Activated CD4-positive, alpha-beta memory T cell treated with anti-CD3 and anti-CD28 coated beads for 36 hours (primary cell): ENCODE data around the gene THAP8. TPM values are rescaled to one million over a fixed set of nuclear protein-coding genes. Genes with fewer than 3 reads are reported as not detected.

Experiments used
- CTCF ChIA-PET: fragments of 350-600 bp; sonication (Branson Sonifier 250); formaldehyde crosslinking; loops from one replicate; lab custom pipeline; 2021; ENCODE audit warnings: antibody characterized with exemption, inconsistent platforms; lab: Charles Lee
- POLR2A ChIA-PET: fragments of 350-600 bp; sonication (Branson Sonifier 250); formaldehyde crosslinking; loops from one replicate; lab custom pipeline; 2021; ENCODE audit warnings: antibody characterized with exemption; lab: Charles Lee
- DNase-seq: peaks from one replicate; pipeline ENCODE4 v3.0.0-alpha.2; 2020
- H3K27ac Mint-ChIP-seq: one replicate; pipeline ENCODE4 v1.8.0; 2021; ENCODE audit warnings: mixed read lengths
- H3K27me3 Mint-ChIP-seq: one replicate; pipeline ENCODE4 v1.8.0; 2021; ENCODE audit warnings: mixed read lengths
- H3K36me3 Mint-ChIP-seq: one replicate; pipeline ENCODE4 v1.8.0; 2021; ENCODE audit warnings: mixed read lengths
- H3K4me1 Mint-ChIP-seq: one replicate; pipeline ENCODE4 v1.8.0; 2021; ENCODE audit warnings: low read depth, mixed read lengths
- H3K4me3 Mint-ChIP-seq: one replicate; pipeline ENCODE4 v1.8.0; 2021; ENCODE audit warnings: mild to moderate bottlenecking, mixed read lengths
- H3K9me3 Mint-ChIP-seq: one replicate; pipeline ENCODE4 v1.8.0; 2021; ENCODE audit warnings: mixed read lengths
- intact Hi-C: fragments of 100-400 bp; cut with micrococcal nuclease; formaldehyde crosslinking; loops from one replicate; pipeline ENCODE4 v1.15.1; 2023
- total RNA-seq, 2 experiments: library from RNA; stranded (reverse); gene quantifications; one replicate each; pipeline ENCODE4 v1.2.3, GENCODE V29; 2021

The THAP8 gene
- total RNA-seq, 2 experiments from 2014 or later = 2.1 to 2.2 TPM

DNA sequence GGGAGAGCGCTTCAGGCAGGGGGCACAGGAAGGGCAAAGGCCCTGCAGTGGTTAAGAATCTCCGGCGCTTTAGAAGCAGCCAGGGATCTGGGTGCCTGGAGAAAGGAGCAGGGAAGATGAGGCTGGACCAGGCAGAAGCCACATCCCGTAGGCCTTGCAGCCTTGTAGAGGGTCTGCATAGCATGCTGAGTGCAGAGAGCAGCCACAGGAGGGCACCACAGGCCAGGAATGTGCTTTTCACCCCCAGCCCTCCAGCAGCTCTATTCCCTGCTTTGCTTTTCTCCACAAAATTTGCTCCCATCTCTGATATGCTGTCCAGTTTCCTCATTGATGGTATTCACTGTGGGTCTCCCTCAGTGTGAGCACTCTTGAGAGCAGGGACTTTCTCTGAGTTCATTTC, 6.3 kb upstream of the THAP8 start:
- DNase-seq = peak; percentile 35

DNA sequence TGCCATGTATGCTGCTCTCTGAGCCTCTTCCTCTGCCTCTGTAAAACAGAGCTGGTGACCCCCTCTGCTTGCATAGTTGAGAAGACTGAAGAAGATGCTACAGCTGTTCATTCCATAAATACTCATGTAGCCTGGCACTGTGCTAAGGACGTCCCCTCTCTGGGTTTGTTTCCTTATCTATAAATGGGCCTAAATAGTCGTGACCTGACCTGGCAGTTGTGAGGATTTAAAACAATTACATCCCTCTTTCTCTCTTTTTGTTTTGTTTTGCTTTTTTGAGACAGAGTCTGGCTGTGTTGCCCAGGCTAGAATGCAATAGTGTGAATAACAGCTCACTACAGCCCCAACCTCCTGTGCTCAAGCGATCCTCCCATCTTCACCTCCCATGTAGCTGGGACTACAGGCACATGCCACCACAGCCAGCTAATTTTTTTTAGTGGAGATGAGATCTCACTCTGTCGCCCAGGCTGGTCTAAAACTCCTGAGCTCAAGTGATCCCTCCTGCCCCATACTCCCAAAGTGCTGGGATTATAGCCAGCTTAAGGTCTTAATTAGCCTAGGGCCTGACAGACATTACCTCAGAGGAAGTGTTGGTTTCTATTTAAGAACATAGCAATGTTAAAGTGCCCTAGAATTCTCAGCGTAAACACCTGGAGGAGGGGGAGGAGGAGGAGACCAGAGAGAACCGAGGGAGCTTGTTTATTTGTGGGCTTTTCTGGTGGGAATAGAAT, 5.3 kb upstream of the THAP8 start:
- POLR2A ChIA-PET = no interaction called here
- Mint-ChIP-seq H3K36me3 (peaks cover 17% of the 10 kb centered on the region), H3K4me3 (no peak overlapping the region), H3K9me3 (no peaks in the 10 kb centered on the region), H3K27me3 (no peaks in the 10 kb centered on the region), H3K27ac (no peak overlapping the region), H3K4me1 (peaks cover 12% of the 10 kb centered on the region)
- CTCF ChIA-PET = interaction anchor here (1.4 to 1.5 kb wide), 2 partner anchors 55 to 69 kb away, joined by 3 read pairs; no protein-coding TSS in a partner anchor
- no peak for DNase-seq
- intact Hi-C loops = loop anchor here (5.0 kb wide), 1 partner anchor 113 kb away; no protein-coding TSS in a partner anchor

More for the DNA sequence above, 6.3 kb upstream of the THAP8 start:
- Mint-ChIP-seq H3K36me3 (peaks cover 25% of the 10 kb centered on the region), H3K4me3 (no peak overlapping the region), H3K9me3 (no peaks in the 10 kb centered on the region), H3K4me1 (peaks cover 9% of the 10 kb centered on the region), H3K27me3 (no peaks in the 10 kb centered on the region), H3K27ac (no peak overlapping the region)
- POLR2A ChIA-PET = no interaction called here
- CTCF ChIA-PET = interaction anchor here (0.8 to 1.3 kb wide), 4 partner anchors 10 to 110 kb away, joined by 3 to 4 read pairs (median 3); partner anchors contain the start of genes POLR2I and TBCB
- intact Hi-C loops = no loop called here

DNA sequence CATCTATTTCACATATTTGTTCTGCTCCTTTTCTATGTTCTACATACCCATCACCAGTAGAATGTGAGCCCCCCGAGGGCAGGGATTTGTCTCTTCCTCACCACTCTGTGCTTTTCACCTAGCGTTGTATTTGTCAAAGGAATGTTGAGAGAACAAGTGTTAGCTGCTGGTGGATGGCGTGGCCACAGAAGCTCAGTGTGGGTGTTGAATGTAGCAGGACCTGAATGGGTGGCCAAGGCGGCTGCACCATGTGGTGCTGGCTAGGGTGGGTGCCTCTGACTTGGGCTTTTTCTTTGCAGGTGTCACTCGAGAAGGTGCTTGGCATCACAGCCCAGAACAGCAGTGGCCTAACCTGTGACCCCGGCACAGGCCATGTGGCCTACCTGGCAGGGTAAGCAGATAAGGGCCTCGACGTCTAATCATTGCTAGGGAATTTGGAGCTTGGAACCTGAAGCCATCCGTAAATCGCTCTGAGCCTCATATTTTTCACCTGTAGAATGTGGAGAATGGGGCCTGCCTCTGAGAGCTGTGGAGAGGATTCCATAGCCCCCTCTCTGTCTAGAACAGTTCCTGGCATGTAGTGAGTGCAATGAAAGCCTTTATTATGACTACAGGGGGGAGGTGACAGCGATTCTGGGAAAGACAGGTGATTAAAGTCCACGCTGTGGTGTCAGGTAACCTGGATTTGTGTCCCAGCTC, 4.5 kb upstream of the THAP8 start:
- no peak for DNase-seq
- CTCF ChIA-PET = interaction anchor here (1.4 to 1.5 kb wide), 2 partner anchors 55 to 69 kb away, joined by 3 read pairs; no protein-coding TSS in a partner anchor
- Mint-ChIP-seq H3K36me3 (peaks cover 17% of the 10 kb centered on the region), H3K27me3 (no peaks in the 10 kb centered on the region), H3K9me3 (no peaks in the 10 kb centered on the region), H3K4me3 (no peak overlapping the region), H3K27ac (no peak overlapping the region), H3K4me1 (peaks cover 14% of the 10 kb centered on the region)
- intact Hi-C loops = loop anchor here (5.0 kb wide), 1 partner anchor 114 kb away; no protein-coding TSS in a partner anchor
- POLR2A ChIA-PET = no interaction called here

DNA sequence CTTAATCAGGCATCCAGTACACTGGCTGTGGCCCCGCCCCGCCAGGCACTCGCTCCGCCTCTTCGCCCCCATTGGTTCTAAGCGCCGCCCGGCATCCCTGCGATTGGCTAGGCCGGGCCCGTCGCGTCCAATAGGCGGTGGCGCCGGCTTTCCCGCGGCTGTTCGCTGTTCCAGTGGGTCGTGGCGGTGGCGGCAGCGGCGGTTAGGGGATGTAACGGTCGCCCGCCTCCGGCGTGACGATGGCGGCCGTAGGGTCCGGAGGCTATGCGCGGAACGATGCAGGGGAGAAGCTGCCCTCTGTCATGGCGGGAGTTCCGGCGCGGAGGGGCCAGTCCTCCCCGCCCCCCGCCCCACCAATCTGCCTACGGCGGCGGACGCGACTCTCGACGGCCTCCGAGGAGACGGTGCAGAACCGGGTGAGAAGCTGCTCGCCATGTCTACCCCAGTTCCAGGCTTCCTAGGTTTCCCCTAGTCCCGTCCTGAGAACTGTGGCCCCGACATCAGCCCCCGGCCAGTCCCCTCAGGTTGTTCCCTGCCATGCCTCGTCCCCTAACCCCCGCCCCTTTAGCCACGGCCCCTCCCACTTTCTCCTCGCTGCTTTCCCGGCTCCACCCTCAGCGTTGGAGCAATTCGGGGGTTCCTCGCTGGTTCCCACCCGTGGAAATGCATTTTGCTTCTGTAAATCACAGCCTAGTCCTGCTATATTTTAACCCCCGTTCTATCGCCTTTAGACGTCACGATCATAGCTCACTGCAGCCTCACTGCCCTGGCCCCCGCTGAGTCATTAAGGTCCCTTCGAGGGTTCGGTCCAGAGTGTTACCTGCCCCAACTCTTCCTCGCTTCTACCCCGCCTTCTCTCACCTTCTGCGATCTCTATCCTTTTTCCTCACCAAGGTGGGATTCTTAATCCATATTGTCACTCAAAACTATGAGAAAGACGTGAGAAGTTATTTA, 925 bp upstream of the THAP8 start, which contains the start of gene WDR62:
Gene WDR62, plus strand, starts transcription at position 165 of the 954 bp plus-strand sequence. Its CDS starts 75 bp downstream, at position 240.
- H3K36me3 Mint-ChIP-seq = peaks cover 8% of the 10 kb centered on the region
- intact Hi-C loops = loop anchor here (1.0 to 5.0 kb wide), 7 partner anchors 38 to 407 kb away; partner anchors contain the start of genes ALKBH6, COX6B1, SDHAF1 and TBCB
- H3K27ac Mint-ChIP-seq = peak within 1 kb of the TSS; percentile 98
- H3K4me3 Mint-ChIP-seq = peak within 1 kb of the TSS; percentile 98
- H3K27me3 Mint-ChIP-seq = no peaks in the 10 kb centered on the region
- ChIA-PET POLR2A (interaction anchor here (1.0 to 1.8 kb wide), 5 partner anchors 11 to 160 kb away, joined by 3 to 6 read pairs (median 4); partner anchors contain the start of genes ALKBH6, SDHAF1, SYNE4 and ZNF146), CTCF (interaction anchor here (0.8 to 1.2 kb wide), 4 partner anchors 73 to 108 kb away, joined by 3 to 4 read pairs (median 3); no protein-coding TSS in a partner anchor)
- no peaks in the 10 kb centered on the region for H3K9me3 Mint-ChIP-seq
- peak; percentile 96 for DNase-seq
- peaks cover 18% of the 10 kb centered on the region for H3K4me1 Mint-ChIP-seq

DNA sequence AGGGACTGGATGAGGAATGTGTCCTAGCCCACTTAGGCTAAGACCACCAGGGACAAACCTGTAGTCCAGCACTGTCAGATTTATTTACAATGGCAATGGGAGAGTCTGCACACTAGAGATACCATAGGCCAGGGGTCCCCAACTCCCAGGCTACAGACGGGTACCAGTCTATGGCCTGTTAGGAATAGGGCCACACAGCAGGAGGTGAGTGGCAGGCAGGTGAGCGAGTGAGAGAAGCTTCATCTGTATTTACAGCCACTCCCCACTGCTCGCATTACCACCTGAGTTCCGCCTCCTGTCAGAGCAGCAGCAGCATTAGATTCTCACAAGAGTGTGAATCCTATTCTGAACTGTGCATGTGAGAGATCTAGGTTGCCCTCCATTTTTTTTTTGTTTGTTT, 2.4 kb downstream of the THAP8 start:
- H3K4me1 Mint-ChIP-seq = peaks cover 18% of the 10 kb centered on the region
- H3K4me3 Mint-ChIP-seq = no peak overlapping the region
- intact Hi-C loops = no loop called here
- H3K9me3 Mint-ChIP-seq = no peaks in the 10 kb centered on the region
- no peak overlapping the region for H3K27ac Mint-ChIP-seq
- ChIA-PET CTCF (no interaction called here), POLR2A (no interaction called here)
- H3K27me3 Mint-ChIP-seq = no peaks in the 10 kb centered on the region
- peaks cover 1% of the 10 kb centered on the region for H3K36me3 Mint-ChIP-seq
- DNase-seq = no peak

DNA sequence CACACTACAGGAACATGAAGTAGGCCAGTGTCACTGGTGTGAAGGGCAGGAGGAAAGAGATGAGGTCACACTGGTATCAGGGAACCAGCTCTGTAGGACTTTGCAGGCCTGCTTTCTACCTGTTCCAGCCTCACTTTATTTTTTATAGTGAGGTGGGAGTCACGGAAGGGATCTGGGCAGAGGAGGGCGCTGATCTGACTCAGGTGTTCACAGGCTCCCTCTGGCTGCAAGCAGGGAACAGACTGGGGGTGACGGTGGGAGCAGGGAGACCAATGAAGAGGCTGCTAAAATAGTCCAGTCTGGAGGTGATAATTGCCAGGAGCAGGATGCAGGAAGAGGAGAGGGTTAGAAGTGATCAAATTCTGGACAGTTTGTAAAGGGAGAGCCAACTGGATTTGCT, 2.8 kb downstream of the THAP8 start:
- no peak for DNase-seq
- H3K27ac Mint-ChIP-seq = no peak overlapping the region
- peaks cover 5% of the 10 kb centered on the region for H3K36me3 Mint-ChIP-seq
- POLR2A ChIA-PET = no interaction called here
- H3K4me3 Mint-ChIP-seq = no peak overlapping the region
- H3K4me1 Mint-ChIP-seq = peaks cover 15% of the 10 kb centered on the region
- H3K27me3 Mint-ChIP-seq = no peaks in the 10 kb centered on the region
- H3K9me3 Mint-ChIP-seq = no peaks in the 10 kb centered on the region
- intact Hi-C loops = no loop called here
- CTCF ChIA-PET = no interaction called here

DNA sequence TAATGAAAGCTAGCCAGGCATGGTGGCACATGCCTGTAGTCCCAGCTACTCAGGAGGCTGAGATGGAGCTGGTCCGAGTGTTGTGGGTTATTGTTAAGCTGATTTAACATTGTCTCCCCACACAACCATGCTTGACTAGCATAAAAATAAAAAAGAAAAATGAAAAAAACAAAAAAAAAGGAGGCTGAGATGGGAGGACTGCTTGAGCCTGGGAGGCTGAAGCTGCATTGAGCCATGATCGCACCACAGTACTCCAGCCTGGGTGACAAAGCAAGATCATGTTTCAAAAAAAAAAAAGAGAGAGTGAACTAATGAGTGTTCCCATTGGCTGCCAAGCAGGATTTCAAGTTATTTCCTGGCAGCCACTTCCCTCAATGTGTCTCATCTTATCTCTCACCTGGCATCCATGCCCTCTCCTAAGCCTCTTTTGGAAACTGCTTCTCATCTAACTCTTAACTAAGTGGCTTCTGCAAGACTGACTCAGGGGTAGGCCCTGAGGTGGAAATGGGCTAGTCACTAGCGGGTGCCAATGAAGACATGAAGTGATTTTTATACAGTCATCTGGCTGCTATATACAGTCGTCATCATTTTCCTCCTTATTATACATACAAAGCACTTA, 4.9 kb downstream of the THAP8 start:
- Mint-ChIP-seq H3K27me3 (no peaks in the 10 kb centered on the region), H3K27ac (no peak overlapping the region), H3K4me1 (peaks cover 7% of the 10 kb centered on the region), H3K4me3 (no peak overlapping the region), H3K9me3 (no peaks in the 10 kb centered on the region), H3K36me3 (peaks cover 5% of the 10 kb centered on the region)
- DNase-seq = no peak
- intact Hi-C loops = no loop called here
- CTCF ChIA-PET = no interaction called here
- POLR2A ChIA-PET = no interaction called here

DNA sequence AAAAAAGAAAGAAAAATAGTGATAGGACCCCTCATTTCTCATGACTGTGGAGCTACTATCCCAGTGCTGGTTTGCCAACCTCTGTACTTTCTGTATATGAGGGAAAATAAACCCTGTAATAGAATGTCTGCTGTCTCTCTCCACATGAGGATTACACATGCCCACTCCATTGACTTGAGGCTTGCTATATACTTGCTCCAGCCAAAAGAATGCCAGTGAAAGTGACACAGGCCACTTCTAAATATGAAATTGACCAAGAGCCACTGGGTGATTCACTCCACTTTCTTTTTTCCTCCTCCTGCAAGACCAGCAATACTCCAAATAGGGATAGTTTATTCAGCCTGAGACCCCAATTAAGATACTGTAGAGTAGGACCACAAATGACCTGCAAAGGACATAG, 6.2 kb downstream of the THAP8 start:
- no peaks in the 10 kb centered on the region for H3K27me3 Mint-ChIP-seq
- CTCF ChIA-PET = no interaction called here
- H3K4me3 Mint-ChIP-seq = no peak overlapping the region
- H3K36me3 Mint-ChIP-seq = peaks cover 5% of the 10 kb centered on the region
- intact Hi-C loops = no loop called here
- DNase-seq = no peak
- no peaks in the 10 kb centered on the region for H3K9me3 Mint-ChIP-seq
- no peaks in the 10 kb centered on the region for H3K4me1 Mint-ChIP-seq
- POLR2A ChIA-PET = no interaction called here
- no peak overlapping the region for H3K27ac Mint-ChIP-seq

DNA sequence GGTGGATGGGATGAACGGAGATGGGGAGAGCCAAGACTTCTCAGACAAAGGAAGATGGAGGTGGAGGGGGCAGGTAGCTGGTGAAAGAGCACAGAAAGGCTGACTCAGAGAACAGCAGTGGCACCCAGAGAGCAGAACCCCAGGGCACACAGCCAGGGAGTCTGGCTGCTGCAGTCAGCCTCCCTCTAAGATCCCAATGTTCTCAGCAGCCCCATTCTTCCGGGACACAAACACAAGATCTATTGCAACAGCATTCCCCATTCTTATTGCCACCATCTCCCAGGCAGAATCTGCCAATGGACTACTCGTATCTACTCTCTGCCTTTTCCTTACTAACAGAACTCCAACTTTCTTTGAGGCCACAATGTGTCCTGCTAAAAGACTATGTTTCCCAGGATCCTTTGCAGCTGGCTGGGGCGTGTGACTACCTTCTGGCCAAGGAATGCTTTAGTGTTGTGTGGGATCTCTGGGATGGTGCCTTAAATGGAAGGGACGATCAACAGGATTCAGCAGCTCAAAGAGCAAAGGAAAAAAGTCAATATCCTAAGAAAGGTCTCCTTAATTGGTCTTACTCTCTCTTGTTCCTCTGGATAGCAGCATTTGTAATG, 7.5 kb downstream of the THAP8 start:
- ChIA-PET CTCF (no interaction called here), POLR2A (no interaction called here)
- no peaks in the 10 kb centered on the region for H3K4me1 Mint-ChIP-seq
- DNase-seq = no peak
- H3K27ac Mint-ChIP-seq = no peak overlapping the region
- H3K36me3 Mint-ChIP-seq = peaks cover 5% of the 10 kb centered on the region
- no peak overlapping the region for H3K4me3 Mint-ChIP-seq
- intact Hi-C loops = no loop called here
- H3K9me3 Mint-ChIP-seq = no peaks in the 10 kb centered on the region
- no peaks in the 10 kb centered on the region for H3K27me3 Mint-ChIP-seq

DNA sequence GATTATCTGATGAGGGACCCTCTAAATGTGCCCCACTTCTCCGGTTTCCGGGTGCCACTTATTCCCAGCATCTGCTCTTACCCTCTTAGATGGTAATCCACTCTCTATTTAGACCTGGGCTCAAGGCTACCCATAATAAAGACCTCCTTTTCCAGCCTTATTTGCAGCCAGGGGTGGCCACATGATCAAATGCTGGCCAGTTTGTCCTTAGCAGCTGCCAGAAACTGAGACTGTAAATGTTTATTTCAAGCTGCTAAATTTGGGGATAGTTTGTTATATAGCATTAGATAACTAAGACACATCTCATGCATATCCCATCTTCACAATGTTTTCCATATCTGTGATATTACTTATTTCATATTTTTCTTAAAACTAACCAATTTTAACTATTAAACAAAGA, 10.1 kb downstream of the THAP8 start:
- H3K27ac Mint-ChIP-seq = no peak overlapping the region
- intact Hi-C loops = no loop called here
- CTCF ChIA-PET = no interaction called here
- no peak overlapping the region for H3K4me3 Mint-ChIP-seq
- no peaks in the 10 kb centered on the region for H3K9me3 Mint-ChIP-seq
- peaks cover 5% of the 10 kb centered on the region for H3K36me3 Mint-ChIP-seq
- H3K27me3 Mint-ChIP-seq = no peaks in the 10 kb centered on the region
- DNase-seq = no peak
- POLR2A ChIA-PET = interaction anchor here (0.7 kb wide), 1 partner anchor 13 kb away, joined by 3 read pairs; no protein-coding TSS in a partner anchor
- H3K4me1 Mint-ChIP-seq = no peaks in the 10 kb centered on the region

DNA sequence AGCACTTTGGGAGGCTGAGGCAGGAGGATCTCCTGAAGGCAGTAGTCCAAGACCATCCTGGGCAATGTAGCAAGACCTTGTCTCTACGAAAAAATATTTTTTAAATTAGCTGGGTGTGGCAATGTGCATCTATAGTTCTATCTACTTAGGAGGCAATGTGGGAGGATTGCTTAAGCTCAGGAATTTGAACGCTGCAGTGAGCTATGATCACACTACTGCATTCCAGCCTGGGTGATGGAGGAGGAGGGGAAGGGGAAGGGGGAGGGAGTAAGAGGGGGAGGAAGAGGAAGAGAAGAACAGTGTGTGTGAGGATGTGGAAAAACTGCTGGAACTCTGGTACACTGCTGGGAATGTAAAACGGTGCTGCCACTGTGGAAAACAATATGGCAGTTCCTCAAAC, 12.3 kb downstream of the THAP8 start:
- Mint-ChIP-seq H3K27me3 (no peaks in the 10 kb centered on the region), H3K9me3 (no peaks in the 10 kb centered on the region), H3K36me3 (peaks cover 5% of the 10 kb centered on the region), H3K4me1 (peaks cover 5% of the 10 kb centered on the region), H3K27ac (no peak overlapping the region), H3K4me3 (no peak overlapping the region)
- intact Hi-C loops = no loop called here
- ChIA-PET POLR2A (no interaction called here), CTCF (no interaction called here)
- no peak for DNase-seq
